Ammon's horn (tissue), 1 donor: ENCODE data around the gene EZR.
A peak's percentile ranks its signal among the peaks of the same experiment; 100 is the strongest.

Source experiments
- DNase-seq: peaks from one replicate; pipeline ENCODE4 v3.0.0-alpha.2; 2016; ENCODE audit warnings: low spot score

EZR gene

GRCh38 chr6:158729906-158730540 lies 89.1 kb downstream of the EZR start:
- no peak for DNase-seq

- no peak for DNase-seq
These were observed 93.5 kb downstream of the EZR start for GRCh38 chr6:158725704-158726103.

- DNase-seq = no peak
These were observed 96.9 kb downstream of the EZR start for GRCh38 chr6:158722176-158722729.

- DNase-seq = peak; percentile 30
These were observed 100.6 kb downstream of the EZR start for GRCh38 chr6:158718461-158719046.

- DNase-seq = no peak
These were observed 101.5 kb downstream of the EZR start for GRCh38 chr6:158717341-158718330.
